Measurements from ENCODE around the gene POR.
A peak's percentile ranks its signal among the peaks of the same experiment; 100 is the strongest.

Gene POR

GRCh38 chr7:75980430-75981202 is 65.7 kb downstream of the POR start:
- no peak overlapping the region for H3K27ac ChIP-seq (replicated peaks; ENCODE audit: low read length)
- H3K4me2 ChIP-seq (ENCODE audit: insufficient read depth, low read length, poor library complexity, severe bottlenecking), result no peak overlapping the region
- no peak overlapping the region for H2AFZ ChIP-seq (ENCODE audit: low read length)
- H3K4ac ChIP-seq (ENCODE audit: low read length), result peak overlapping the region; percentile 37
- no peaks in the 10 kb centered on the region for H3K4me1 ChIP-seq (ENCODE audit: control insufficient read depth in 2 of 2, insufficient read depth in 1 of 2, low read depth in 1 of 2, low read length in 2 of 2)
- no peaks in the 10 kb centered on the region for H3K27me3 ChIP-seq (ENCODE audit: control insufficient read depth in 3 of 3, insufficient read depth in 3 of 3, low read depth in 1 of 3, low read length in 3 of 3)
- H3K9me3 ChIP-seq (replicated peaks in 1 of 2; ENCODE audit: control insufficient read depth in 2 of 2, insufficient read depth in 1 of 2, low read depth in 1 of 2, low read length in 2 of 2), result no peaks in the 10 kb centered on the region
- H3K79me1 ChIP-seq (ENCODE audit: low read depth, low read length), result peaks cover 2% of the 10 kb centered on the region
- no peak overlapping the region for H2BK15ac ChIP-seq (ENCODE audit: low read length)
- peaks cover 35 to 76% of the 10 kb centered on the region in 2 donors for H3K36me3 ChIP-seq (replicated peaks in 1 of 2; ENCODE audit: control insufficient read depth in 2 of 2, insufficient read depth in 2 of 2, low read length in 2 of 2)
- H3K14ac ChIP-seq (ENCODE audit: low read length), result peak overlapping the region; percentile 89
- no peak overlapping the region for H2AK5ac ChIP-seq (ENCODE audit: low read depth, low read length)
- no peak overlapping the region for H3K18ac ChIP-seq (ENCODE audit: low read length)
- no peak for DNase-seq (ENCODE audit: low spot score)
- H2BK5ac ChIP-seq (ENCODE audit: low read length), result no peak overlapping the region
- H2BK12ac ChIP-seq (ENCODE audit: low read length), result no peak overlapping the region
- H2BK120ac ChIP-seq (ENCODE audit: low read depth, low read length), result no peak overlapping the region
- peak overlapping the region; percentile 55 for H3K23ac ChIP-seq (ENCODE audit: low read depth, low read length, poor library complexity)
- no CpG with 5 or more reads among the region's 29 CpGs for WGBS, 2 donors (ENCODE audit: extremely low coverage in 2 of 2, insufficient read length in 2 of 2, insufficient replicate concordance in 1 of 2)
- H3K9ac ChIP-seq (ENCODE audit: low read depth, low read length, poor library complexity), result no peak overlapping the region
- no peak overlapping the region for H4K8ac ChIP-seq (ENCODE audit: low read depth, low read length)
- H3K4me3 ChIP-seq (ENCODE audit: low read length in 2 of 2), result no peak overlapping the region
- peak overlapping the region; percentile 12 for H4K91ac ChIP-seq (ENCODE audit: low read depth, low read length, poor library complexity)

DNA sequence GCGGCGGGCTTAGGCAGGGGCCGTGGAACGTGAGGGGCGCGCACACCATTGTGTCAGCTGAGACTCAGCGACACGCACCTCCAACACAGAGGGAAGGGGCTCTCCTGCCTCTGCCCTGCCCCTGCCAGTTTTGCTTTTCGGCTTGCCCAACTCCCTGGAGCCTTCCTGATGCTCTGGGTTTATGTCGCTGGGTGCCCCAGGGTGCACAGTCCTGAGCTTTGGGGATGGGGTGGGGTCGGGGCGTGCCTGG is 66.2 kb downstream of the POR start:
- no peak overlapping the region for H2AK5ac ChIP-seq (ENCODE audit: low read depth, low read length)
- no peak overlapping the region for H3K14ac ChIP-seq (ENCODE audit: low read length)
- H3K27me3 ChIP-seq (ENCODE audit: control insufficient read depth in 3 of 3, insufficient read depth in 3 of 3, low read depth in 1 of 3, low read length in 3 of 3), result no peaks in the 10 kb centered on the region
- no peak overlapping the region for H2BK120ac ChIP-seq (ENCODE audit: low read depth, low read length)
- H4K91ac ChIP-seq (ENCODE audit: low read depth, low read length, poor library complexity), result peak overlapping the region; percentile 12
- no peak overlapping the region for H3K27ac ChIP-seq (replicated peaks; ENCODE audit: low read length)
- peaks cover 39 to 82% of the 10 kb centered on the region in 2 donors for H3K36me3 ChIP-seq (replicated peaks in 1 of 2; ENCODE audit: control insufficient read depth in 2 of 2, insufficient read depth in 2 of 2, low read length in 2 of 2)
- H3K23ac ChIP-seq (ENCODE audit: low read depth, low read length, poor library complexity), result no peak overlapping the region
- WGBS, 2 donors (ENCODE audit: extremely low coverage in 2 of 2, insufficient read length in 2 of 2, insufficient replicate concordance in 1 of 2), result no CpG with 5 or more reads among the region's 12 CpGs
- no peak overlapping the region for H2AFZ ChIP-seq (ENCODE audit: low read length)
- H2BK15ac ChIP-seq (ENCODE audit: low read length), result no peak overlapping the region
- H3K18ac ChIP-seq (ENCODE audit: low read length), result no peak overlapping the region
- H4K8ac ChIP-seq (ENCODE audit: low read depth, low read length), result no peak overlapping the region
- no peaks in the 10 kb centered on the region for H3K9me3 ChIP-seq (replicated peaks in 1 of 2; ENCODE audit: control insufficient read depth in 2 of 2, insufficient read depth in 1 of 2, low read depth in 1 of 2, low read length in 2 of 2)
- H2BK5ac ChIP-seq (ENCODE audit: low read length), result peak overlapping the region; percentile 53
- H3K4me1 ChIP-seq (ENCODE audit: control insufficient read depth in 2 of 2, insufficient read depth in 1 of 2, low read depth in 1 of 2, low read length in 2 of 2), result no peaks in the 10 kb centered on the region
- no peak overlapping the region for H3K4me2 ChIP-seq (ENCODE audit: insufficient read depth, low read length, poor library complexity, severe bottlenecking)
- peaks cover 2% of the 10 kb centered on the region for H3K79me1 ChIP-seq (ENCODE audit: low read depth, low read length)
- H2BK12ac ChIP-seq (ENCODE audit: low read length), result no peak overlapping the region
- H3K9ac ChIP-seq (ENCODE audit: low read depth, low read length, poor library complexity), result no peak overlapping the region
- no peak for DNase-seq (ENCODE audit: low spot score)
- no peak overlapping the region for H3K4ac ChIP-seq (ENCODE audit: low read length)
- H3K4me3 ChIP-seq (ENCODE audit: low read length in 2 of 2), result no peak overlapping the region

GRCh38 chr7:75981453-75982305 is 66.7 kb downstream of the POR start:
- no peak overlapping the region for H3K4me2 ChIP-seq (ENCODE audit: insufficient read depth, low read length, poor library complexity, severe bottlenecking)
- H2BK120ac ChIP-seq (ENCODE audit: low read depth, low read length), result no peak overlapping the region
- H3K79me1 ChIP-seq (ENCODE audit: low read depth, low read length), result peaks cover 2% of the 10 kb centered on the region
- DNase-seq (ENCODE audit: low spot score), result no peak
- H3K36me3 ChIP-seq (replicated peaks in 1 of 2; ENCODE audit: control insufficient read depth in 2 of 2, insufficient read depth in 2 of 2, low read length in 2 of 2), result peaks cover 41 to 87% of the 10 kb centered on the region in 2 donors
- WGBS, 2 donors (ENCODE audit: extremely low coverage in 2 of 2, insufficient read length in 2 of 2, insufficient replicate concordance in 1 of 2), result no CpG with 5 or more reads among the region's 38 CpGs
- no peak overlapping the region for H3K4me3 ChIP-seq (ENCODE audit: low read length in 2 of 2)
- no peak overlapping the region for H3K9ac ChIP-seq (ENCODE audit: low read depth, low read length, poor library complexity)
- H3K27ac ChIP-seq (replicated peaks; ENCODE audit: low read length), result no peak overlapping the region
- H3K4ac ChIP-seq (ENCODE audit: low read length), result no peak overlapping the region
- H3K14ac ChIP-seq (ENCODE audit: low read length), result no peak overlapping the region
- no peak overlapping the region for H2AK5ac ChIP-seq (ENCODE audit: low read depth, low read length)
- H3K9me3 ChIP-seq (replicated peaks in 1 of 2; ENCODE audit: control insufficient read depth in 2 of 2, insufficient read depth in 1 of 2, low read depth in 1 of 2, low read length in 2 of 2), result no peaks in the 10 kb centered on the region
- H2AFZ ChIP-seq (ENCODE audit: low read length), result no peak overlapping the region
- H2BK15ac ChIP-seq (ENCODE audit: low read length), result peak overlapping the region; percentile 37
- no peak overlapping the region for H2BK12ac ChIP-seq (ENCODE audit: low read length)
- H3K23ac ChIP-seq (ENCODE audit: low read depth, low read length, poor library complexity), result no peak overlapping the region
- H3K18ac ChIP-seq (ENCODE audit: low read length), result peak overlapping the region; percentile 48
- H4K91ac ChIP-seq (ENCODE audit: low read depth, low read length, poor library complexity), result no peak overlapping the region
- no peak overlapping the region for H4K8ac ChIP-seq (ENCODE audit: low read depth, low read length)
- no peaks in the 10 kb centered on the region for H3K4me1 ChIP-seq (ENCODE audit: control insufficient read depth in 2 of 2, insufficient read depth in 1 of 2, low read depth in 1 of 2, low read length in 2 of 2)
- no peaks in the 10 kb centered on the region for H3K27me3 ChIP-seq (ENCODE audit: control insufficient read depth in 3 of 3, insufficient read depth in 3 of 3, low read depth in 1 of 3, low read length in 3 of 3)
- peak overlapping the region; percentile 53 for H2BK5ac ChIP-seq (ENCODE audit: low read length)

DNA sequence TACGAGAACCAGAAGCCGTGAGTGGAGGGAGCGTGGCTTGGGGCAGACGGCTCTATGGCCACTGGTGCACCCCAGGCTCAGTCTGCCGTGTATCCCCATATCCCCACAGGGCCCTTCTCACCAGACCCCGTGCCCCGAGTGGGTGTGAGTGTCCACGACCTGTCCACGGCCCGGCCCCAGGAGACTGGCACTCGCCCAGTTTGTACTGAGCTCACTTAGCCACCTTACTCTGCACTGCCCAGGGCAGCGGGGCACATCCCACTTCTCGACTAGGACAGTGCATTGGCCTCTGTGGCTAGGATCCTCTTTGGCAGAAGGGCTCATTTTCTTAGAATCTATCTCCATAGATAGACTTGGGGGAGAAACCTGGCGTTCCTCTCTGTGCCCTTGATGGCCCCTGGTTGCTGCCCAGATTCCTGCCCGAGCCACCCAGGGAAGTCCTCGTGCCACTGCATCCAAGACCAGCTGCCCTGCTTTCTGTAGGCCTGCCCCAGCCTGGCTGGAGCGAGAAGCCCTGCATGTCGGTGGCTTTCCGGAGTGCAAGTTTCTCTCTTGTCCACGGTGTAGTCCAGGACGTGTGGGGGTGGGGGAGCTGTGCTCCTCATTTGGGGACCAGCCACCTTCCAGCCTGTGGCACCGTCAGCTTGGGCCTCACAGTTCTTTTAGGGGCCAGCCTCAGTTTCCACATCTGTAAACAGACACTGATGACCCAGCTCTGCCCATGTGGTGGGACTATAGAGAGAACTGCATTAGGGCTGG is 67.5 kb downstream of the POR start:
- H3K4me2 ChIP-seq (ENCODE audit: insufficient read depth, low read length, poor library complexity, severe bottlenecking), result no peak overlapping the region

More for the DNA sequence above, 67.5 kb downstream of the POR start:
- Histone ChIP-seq H3K4me1 (ENCODE audit: control insufficient read depth in 2 of 2, insufficient read depth in 1 of 2, low read depth in 1 of 2, low read length in 2 of 2) (no peaks in the 10 kb centered on the region), H4K8ac (ENCODE audit: low read depth, low read length) (peak overlapping the region; percentile 65), H3K27ac (replicated peaks; ENCODE audit: low read length) (no peak overlapping the region), H2BK120ac (ENCODE audit: low read depth, low read length) (no peak overlapping the region), H3K36me3 (replicated peaks in 1 of 2; ENCODE audit: control insufficient read depth in 2 of 2, insufficient read depth in 2 of 2, low read length in 2 of 2) (peaks cover 47 to 89% of the 10 kb centered on the region in 2 donors), H3K9ac (ENCODE audit: low read depth, low read length, poor library complexity) (no peak overlapping the region), H2AK5ac (ENCODE audit: low read depth, low read length) (no peak overlapping the region), H3K4ac (ENCODE audit: low read length) (no peak overlapping the region), H3K18ac (ENCODE audit: low read length) (peak overlapping the region; percentile 48), H3K27me3 (ENCODE audit: control insufficient read depth in 3 of 3, insufficient read depth in 3 of 3, low read depth in 1 of 3, low read length in 3 of 3) (no peaks in the 10 kb centered on the region), H2BK5ac (ENCODE audit: low read length) (peak overlapping the region; percentile 53), H3K79me1 (ENCODE audit: low read depth, low read length) (peaks cover 2% of the 10 kb centered on the region), H3K23ac (ENCODE audit: low read depth, low read length, poor library complexity) (no peak overlapping the region), H2BK12ac (ENCODE audit: low read length) (no peak overlapping the region), H3K9me3 (replicated peaks in 1 of 2; ENCODE audit: control insufficient read depth in 2 of 2, insufficient read depth in 1 of 2, low read depth in 1 of 2, low read length in 2 of 2) (no peaks in the 10 kb centered on the region), H4K91ac (ENCODE audit: low read depth, low read length, poor library complexity) (no peak overlapping the region), H2BK15ac (ENCODE audit: low read length) (peak overlapping the region; percentile 37), H3K4me3 (ENCODE audit: low read length in 2 of 2) (no peak overlapping the region), H3K14ac (ENCODE audit: low read length) (peak overlapping the region; percentile 56), H2AFZ (ENCODE audit: low read length) (no peak overlapping the region)
- DNase-seq (ENCODE audit: low spot score), result no peak
- no CpG with 5 or more reads among the region's 22 CpGs for WGBS, 2 donors (ENCODE audit: extremely low coverage in 2 of 2, insufficient read length in 2 of 2, insufficient replicate concordance in 1 of 2)

Data from neuronal stem cell (in vitro differentiated cells).